Measurements from ENCODE around the gene C14orf132.

Gene C14orf132

GRCh38 chr14:96082420-96083300 is 43.5 kb downstream of the C14orf132 start:
- DNase-seq (ENCODE audit: low read depth in 1 of 2, low spot score in 1 of 2), result no peak

- DNase-seq (ENCODE audit: low read depth in 1 of 2, low spot score in 1 of 2), result no peak
These were observed 44.6 kb downstream of the C14orf132 start for GRCh38 chr14:96083667-96084320.

- no peak for DNase-seq (ENCODE audit: low read depth in 1 of 2, low spot score in 1 of 2)
These were observed 45.6 kb downstream of the C14orf132 start for GRCh38 chr14:96084796-96085195.

GRCh38 chr14:96085369-96085768 is 46.2 kb downstream of the C14orf132 start:
- no peak for DNase-seq (ENCODE audit: low read depth in 1 of 2, low spot score in 1 of 2)

- DNase-seq (ENCODE audit: low read depth in 1 of 2, low spot score in 1 of 2), result no peak
These were observed 46.9 kb downstream of the C14orf132 start for GRCh38 chr14:96086032-96086431.

- DNase-seq (ENCODE audit: low read depth in 1 of 2, low spot score in 1 of 2), result no peak
These were observed 47.5 kb downstream of the C14orf132 start for GRCh38 chr14:96086574-96087077.

- DNase-seq (ENCODE audit: low read depth in 1 of 2, low spot score in 1 of 2), result no peak
These were observed 48.9 kb downstream of the C14orf132 start for GRCh38 chr14:96088074-96088473.

GRCh38 chr14:96088481-96088880 is 49.3 kb downstream of the C14orf132 start:
- no peak for DNase-seq (ENCODE audit: low read depth in 1 of 2, low spot score in 1 of 2)

- no peak for DNase-seq (ENCODE audit: low read depth in 1 of 2, low spot score in 1 of 2)
These were observed 49.7 kb downstream of the C14orf132 start for GRCh38 chr14:96088911-96089310.

- DNase-seq (ENCODE audit: low read depth in 1 of 2, low spot score in 1 of 2), result no peak
These were observed 50.2 kb downstream of the C14orf132 start for GRCh38 chr14:96089401-96089800.

GRCh38 chr14:96090441-96091148 is 51.4 kb downstream of the C14orf132 start:
- no peak for DNase-seq (ENCODE audit: low read depth in 1 of 2, low spot score in 1 of 2)

GRCh38 chr14:96091149-96091693 is 52.1 kb downstream of the C14orf132 start:
- no peak for DNase-seq (ENCODE audit: low read depth in 1 of 2, low spot score in 1 of 2)

GRCh38 chr14:96091941-96092411 is 52.8 kb downstream of the C14orf132 start:
- DNase-seq (ENCODE audit: low read depth in 1 of 2, low spot score in 1 of 2), result no peak

GRCh38 chr14:96092936-96093335 is 53.8 kb downstream of the C14orf132 start:
- no peak for DNase-seq (ENCODE audit: low read depth in 1 of 2, low spot score in 1 of 2)

- DNase-seq (ENCODE audit: low read depth in 1 of 2, low spot score in 1 of 2), result no peak
These were observed 55.0 kb downstream of the C14orf132 start for GRCh38 chr14:96094211-96094610.

- DNase-seq (ENCODE audit: low read depth in 1 of 2, low spot score in 1 of 2), result no peak
These were observed 55.5 kb downstream of the C14orf132 start for GRCh38 chr14:96094656-96095055.

GRCh38 chr14:96095058-96095457 is 55.9 kb downstream of the C14orf132 start:
- DNase-seq (ENCODE audit: low read depth in 1 of 2, low spot score in 1 of 2), result no peak

GRCh38 chr14:96095581-96096476 is 56.7 kb downstream of the C14orf132 start:
- DNase-seq (ENCODE audit: low read depth in 1 of 2, low spot score in 1 of 2), result no peak

GRCh38 chr14:96096639-96097610 is 57.8 kb downstream of the C14orf132 start:
- no peak for DNase-seq (ENCODE audit: low read depth in 1 of 2, low spot score in 1 of 2)

Data from activated CD4-positive, alpha-beta T cell treated with anti-CD3 and anti-CD28 coated beads, Interleukin-2, amount 50 U/mL, for 24 hours (primary cell).